ENCODE data around the gene SBF1.
"Not testable (repeated sequence)": the region's sequence is repeated elsewhere in the genome, so short reads cannot be mapped to it uniquely, and the experiment has no call there.

- not testable (repeated sequence) for TF ChIP-seq EZH2 (IDR thresholded peaks at IDR 0.05); POLR2AphosphoS5 (IDR thresholded peaks at IDR 0.05; ENCODE audit: borderline replicate concordance, low read depth, low read length)
Measured at GRCh38 chr22:50408954-50409353, 65.9 kb downstream of the SBF1 start.

Data from SK-N-MC (cell line).